ENCODE measurements around the gene ZBTB46. TPM values are rescaled to one million over a fixed set of nuclear protein-coding genes. Genes with fewer than 3 reads are reported as not detected.
A peak's percentile ranks its signal among the peaks of the same experiment; 100 is the strongest.

The ZBTB46 gene
- total RNA-seq, 5 donors from 2014 or later (not counting 1 experiment from before 2014, with no cell fraction given) = 0.20 to 0.95 (median 0.30) TPM

DNA sequence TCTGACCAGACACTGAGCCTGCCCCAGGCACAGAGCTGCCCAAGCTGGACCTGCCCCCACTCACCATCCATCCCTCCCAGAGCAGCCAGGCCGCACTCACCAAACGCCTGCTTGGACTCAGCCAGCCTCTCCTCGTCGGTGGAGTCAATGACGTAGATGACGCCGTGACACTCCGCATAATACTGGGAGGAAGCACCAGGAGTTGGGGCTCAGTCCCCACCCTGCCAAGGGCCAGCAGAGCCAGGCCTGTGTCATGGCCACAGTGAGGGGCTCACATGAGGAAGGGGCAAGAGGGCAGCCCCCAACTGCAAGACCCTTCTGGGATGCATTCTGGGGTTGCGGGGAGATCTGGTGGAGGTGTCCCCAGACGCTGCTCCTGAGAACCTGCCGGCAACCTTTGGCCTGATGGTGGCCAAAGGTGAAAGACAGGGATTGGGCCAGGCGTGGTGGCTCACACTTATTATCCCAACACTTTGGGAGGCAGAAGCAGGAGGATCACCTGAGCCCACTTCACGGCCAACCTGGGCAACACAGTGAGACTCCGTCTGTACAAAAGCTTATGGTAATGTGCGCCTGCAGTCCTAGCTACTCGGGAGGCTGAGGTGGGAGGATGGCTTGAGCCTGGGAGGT lies 128.9 kb downstream of the ZBTB46 start:
- H3K4me3 Mint-ChIP-seq = no peak overlapping the region
- H3K36me3 ChIP-seq (ENCODE audit: control insufficient read depth in 2 of 2, extremely low read depth in 1 of 2, insufficient read depth in 1 of 2, low read length in 1 of 2) = peaks cover 20 to 30% of the 10 kb centered on the region in 2 donors
- peaks cover 9 to 41% (median 15%) of the 10 kb centered on the region in 3 donors for H3K4me1 Mint-ChIP-seq
- H3K9me3 ChIP-seq = no peaks in the 10 kb centered on the region
- peaks cover 9% of the 10 kb centered on the region for H3K36me3 Mint-ChIP-seq
- POLR2A ChIA-PET = no interaction called here
- ATAC-seq (replicated peaks in 1 of 4) (no peak), DNase-seq (peak in 1 of 35 experiments; percentile 0)
- H3K27me3 ChIP-seq (replicated peaks in 1 of 2; ENCODE audit: control insufficient read depth in 2 of 2, extremely low read depth in 1 of 2, insufficient read depth in 2 of 2, low read length in 1 of 2) = no peaks in the 10 kb centered on the region
- peaks cover 0 to 68% of the 10 kb centered on the region in 2 experiments for H3K4me1 ChIP-seq (ENCODE audit: control insufficient read depth in 1 of 2, extremely low read depth in 1 of 2, insufficient read depth in 2 of 2, low read length in 2 of 2)
- H3K27me3 Mint-ChIP-seq = no peaks in the 10 kb centered on the region
- no peaks in the 10 kb centered on the region for H3K9me3 Mint-ChIP-seq
- no peak overlapping the region for H3K27ac ChIP-seq (ENCODE audit: low read length)
- 97% methylated on average over 13 of the region's 16 CpGs for WGBS (ENCODE audit: insufficient coverage)
- no peak overlapping the region for H3K27ac Mint-ChIP-seq
- CTCF ChIA-PET = no interaction called here
- H3K4me3 ChIP-seq (ENCODE audit: control insufficient read depth in 1 of 2, extremely low read depth in 1 of 2, low read length in 1 of 2) = no peak overlapping the region

GRCh38 chr20:63701329-63702035 lies 129.6 kb downstream of the ZBTB46 start:
- Histone ChIP-seq H3K4me1 (ENCODE audit: control insufficient read depth in 1 of 2, extremely low read depth in 1 of 2, insufficient read depth in 2 of 2, low read length in 2 of 2) (peaks cover 1 to 68% of the 10 kb centered on the region in 2 experiments), H3K36me3 (ENCODE audit: control insufficient read depth in 2 of 2, extremely low read depth in 1 of 2, insufficient read depth in 1 of 2, low read length in 1 of 2) (peaks cover 20 to 30% of the 10 kb centered on the region in 2 donors), H3K27ac (ENCODE audit: low read length) (no peak overlapping the region), H3K27me3 (replicated peaks in 1 of 2; ENCODE audit: control insufficient read depth in 2 of 2, extremely low read depth in 1 of 2, insufficient read depth in 2 of 2, low read length in 1 of 2) (no peaks in the 10 kb centered on the region), H3K4me3 (ENCODE audit: control insufficient read depth in 1 of 2, extremely low read depth in 1 of 2, low read length in 1 of 2) (no peak overlapping the region), H3K9me3 (no peaks in the 10 kb centered on the region)
- DNase-seq (peak in 1 of 35 experiments; percentile 0), ATAC-seq (replicated peaks in 1 of 4) (no peak)
- 51% methylated on average over 9 of the region's 14 CpGs for WGBS (ENCODE audit: insufficient coverage)
- ChIA-PET POLR2A (no interaction called here), CTCF (no interaction called here)
- peaks cover 5% of the 10 kb centered on the region for H3K36me3 Mint-ChIP-seq
- peak overlapping the region in 1 of 2 donors; percentile 36 for H3K27ac Mint-ChIP-seq
- H3K9me3 Mint-ChIP-seq = no peaks in the 10 kb centered on the region
- peaks cover 3 to 37% (median 11%) of the 10 kb centered on the region in 3 donors for H3K4me1 Mint-ChIP-seq
- H3K27me3 Mint-ChIP-seq = no peaks in the 10 kb centered on the region
- H3K4me3 Mint-ChIP-seq = no peak overlapping the region

GRCh38 chr20:63701051-63701328 lies 130.1 kb downstream of the ZBTB46 start:
- peaks cover 20 to 26% of the 10 kb centered on the region in 2 donors for H3K36me3 ChIP-seq (ENCODE audit: control insufficient read depth in 2 of 2, extremely low read depth in 1 of 2, insufficient read depth in 1 of 2, low read length in 1 of 2)
- ChIA-PET CTCF (no interaction called here), POLR2A (no interaction called here)
- H3K4me3 Mint-ChIP-seq = no peak overlapping the region
- H3K9me3 Mint-ChIP-seq = no peaks in the 10 kb centered on the region
- H3K27ac Mint-ChIP-seq = peak overlapping the region in 1 of 2 donors; percentile 36
- H3K4me1 Mint-ChIP-seq = peaks cover 0 to 37% (median 12%) of the 10 kb centered on the region in 3 donors
- H3K36me3 Mint-ChIP-seq = peaks cover 5% of the 10 kb centered on the region
- no peak for DNase-seq
- H3K9me3 ChIP-seq = no peaks in the 10 kb centered on the region
- peaks cover 2 to 68% of the 10 kb centered on the region in 2 experiments for H3K4me1 ChIP-seq (ENCODE audit: control insufficient read depth in 1 of 2, extremely low read depth in 1 of 2, insufficient read depth in 2 of 2, low read length in 2 of 2)
- H3K27me3 ChIP-seq (replicated peaks in 1 of 2; ENCODE audit: control insufficient read depth in 2 of 2, extremely low read depth in 1 of 2, insufficient read depth in 2 of 2, low read length in 1 of 2) = no peaks in the 10 kb centered on the region
- H3K4me3 ChIP-seq (ENCODE audit: control insufficient read depth in 1 of 2, extremely low read depth in 1 of 2, low read length in 1 of 2) = no peak overlapping the region
- 60% methylated on average over 1 of the region's 5 CpGs for WGBS (ENCODE audit: insufficient coverage)
- H3K27ac ChIP-seq (ENCODE audit: low read length) = no peak overlapping the region
- no peaks in the 10 kb centered on the region for H3K27me3 Mint-ChIP-seq
- ATAC-seq (replicated peaks in 1 of 4) = no peak

GRCh38 chr20:63700199-63701050 lies 130.6 kb downstream of the ZBTB46 start:
- DNase-seq (no peak), ATAC-seq (replicated peaks in 1 of 4) (no peak)
- H3K27me3 Mint-ChIP-seq = no peaks in the 10 kb centered on the region
- no peak overlapping the region for H3K27ac Mint-ChIP-seq
- H3K4me1 Mint-ChIP-seq = peaks cover 0 to 39% (median 13%) of the 10 kb centered on the region in 3 donors
- ChIA-PET POLR2A (no interaction called here), CTCF (no interaction called here)
- Histone ChIP-seq H3K27me3 (replicated peaks in 1 of 2; ENCODE audit: control insufficient read depth in 2 of 2, extremely low read depth in 1 of 2, insufficient read depth in 2 of 2, low read length in 1 of 2) (no peaks in the 10 kb centered on the region), H3K4me1 (ENCODE audit: control insufficient read depth in 1 of 2, extremely low read depth in 1 of 2, insufficient read depth in 2 of 2, low read length in 2 of 2) (peaks cover 2 to 68% of the 10 kb centered on the region in 2 experiments), H3K36me3 (ENCODE audit: control insufficient read depth in 2 of 2, extremely low read depth in 1 of 2, insufficient read depth in 1 of 2, low read length in 1 of 2) (peaks cover 20 to 23% of the 10 kb centered on the region in 2 donors), H3K27ac (ENCODE audit: low read length) (no peak overlapping the region), H3K4me3 (ENCODE audit: control insufficient read depth in 1 of 2, extremely low read depth in 1 of 2, low read length in 1 of 2) (no peak overlapping the region), H3K9me3 (no peaks in the 10 kb centered on the region)
- H3K9me3 Mint-ChIP-seq = no peaks in the 10 kb centered on the region
- H3K4me3 Mint-ChIP-seq = no peak overlapping the region
- H3K36me3 Mint-ChIP-seq = peaks cover 5% of the 10 kb centered on the region
- WGBS (ENCODE audit: insufficient coverage) = 95% methylated on average over 32 of the region's 43 CpGs

DNA sequence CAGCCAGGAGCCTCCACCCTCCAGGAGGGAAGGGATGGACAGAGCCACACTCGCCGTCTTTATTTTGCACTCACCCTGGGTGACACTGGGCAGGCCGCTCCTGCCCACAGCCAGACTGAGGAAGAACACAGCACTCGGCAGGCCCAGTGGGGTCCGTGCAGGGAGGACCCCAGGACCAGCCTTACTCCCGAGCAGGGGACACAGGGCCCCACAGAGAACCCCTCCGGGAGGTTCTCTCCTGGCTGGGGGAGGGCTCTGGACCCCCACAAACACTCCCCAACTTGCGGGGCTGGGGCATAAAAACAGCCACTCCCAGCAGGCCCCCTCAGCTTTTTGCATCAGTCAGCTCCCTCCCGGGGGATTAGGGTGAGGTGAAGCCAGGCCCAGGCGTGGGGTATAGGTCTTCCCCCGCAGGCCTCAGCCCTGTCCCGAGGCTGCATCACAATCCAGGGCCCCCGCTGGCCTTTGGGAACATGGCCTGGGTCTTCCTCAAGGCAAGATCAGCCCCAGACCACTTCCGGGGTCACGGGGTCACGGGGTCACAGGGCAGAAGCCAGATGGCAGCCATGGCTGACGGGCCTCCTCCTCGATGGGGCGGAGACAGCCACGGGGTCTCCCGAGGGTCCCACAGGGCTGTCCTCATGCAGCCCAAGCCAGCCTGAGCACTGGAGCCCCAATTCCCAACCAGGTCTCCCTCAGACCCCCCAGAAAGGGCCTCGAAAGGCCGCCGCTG lies 131.4 kb downstream of the ZBTB46 start:
- 92% methylated on average over 17 of the region's 24 CpGs for WGBS (ENCODE audit: insufficient coverage)
- H3K9me3 ChIP-seq = no peaks in the 10 kb centered on the region
- no peak overlapping the region for H3K27ac Mint-ChIP-seq
- no peak for ATAC-seq (replicated peaks in 1 of 4)
- H3K4me1 Mint-ChIP-seq = peaks cover 0 to 36% (median 12%) of the 10 kb centered on the region in 3 donors
- H3K4me3 Mint-ChIP-seq = no peak overlapping the region
- ChIA-PET POLR2A (no interaction called here), CTCF (no interaction called here)
- H3K4me3 ChIP-seq (ENCODE audit: control insufficient read depth in 1 of 2, extremely low read depth in 1 of 2, low read length in 1 of 2) = no peak overlapping the region
- H3K27ac ChIP-seq (ENCODE audit: low read length) = no peak overlapping the region
- H3K9me3 Mint-ChIP-seq = no peaks in the 10 kb centered on the region
- DNase-seq = no peak
- H3K36me3 ChIP-seq (ENCODE audit: control insufficient read depth in 2 of 2, extremely low read depth in 1 of 2, insufficient read depth in 1 of 2, low read length in 1 of 2) = peaks cover 14 to 22% of the 10 kb centered on the region in 2 donors
- peaks cover 2 to 72% of the 10 kb centered on the region in 2 experiments for H3K4me1 ChIP-seq (ENCODE audit: control insufficient read depth in 1 of 2, extremely low read depth in 1 of 2, insufficient read depth in 2 of 2, low read length in 2 of 2)
- no peaks in the 10 kb centered on the region for H3K27me3 Mint-ChIP-seq
- H3K36me3 Mint-ChIP-seq = no peaks in the 10 kb centered on the region
- H3K27me3 ChIP-seq (replicated peaks in 1 of 2; ENCODE audit: control insufficient read depth in 2 of 2, extremely low read depth in 1 of 2, insufficient read depth in 2 of 2, low read length in 1 of 2) = no peaks in the 10 kb centered on the region
